ENCODE data around the gene ADH1C.

DNA sequence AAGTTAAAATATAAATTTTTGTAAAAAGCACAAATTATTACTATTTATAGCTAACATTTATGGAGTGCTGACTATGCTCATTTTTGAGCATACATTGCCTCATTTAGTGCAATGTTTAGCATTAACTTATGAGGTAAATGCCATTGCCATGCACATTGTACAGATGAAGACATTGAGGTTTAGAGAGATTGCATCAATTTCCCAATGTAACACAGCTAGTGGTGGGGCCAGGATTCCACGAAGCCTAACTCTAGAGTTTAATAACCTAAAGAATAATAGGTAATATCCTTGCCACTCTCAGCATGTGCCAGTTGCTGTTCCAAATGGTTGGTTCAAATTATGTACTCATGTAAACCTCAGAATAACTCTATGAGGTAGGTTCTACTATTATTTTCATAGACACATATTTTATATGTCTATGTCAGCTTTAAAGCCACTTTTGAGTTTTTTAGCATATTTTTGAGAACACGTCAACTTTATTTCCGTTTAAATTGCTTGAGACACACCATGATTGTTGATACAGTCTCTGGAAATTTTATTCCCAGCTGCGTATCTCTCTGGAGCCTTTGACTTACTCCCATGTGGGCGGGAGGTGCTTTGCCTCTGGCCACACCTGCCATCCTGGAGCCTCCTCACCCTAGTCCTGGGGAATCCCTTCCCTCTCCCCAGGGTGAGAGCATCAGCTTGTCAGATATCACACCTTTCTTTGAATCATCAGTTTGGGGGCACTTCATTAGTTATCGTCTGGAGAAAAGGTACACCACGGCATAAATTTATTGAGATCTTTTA, 51.0 kb downstream of the ADH1C start:
- TF ChIP-seq, protein P1, sequence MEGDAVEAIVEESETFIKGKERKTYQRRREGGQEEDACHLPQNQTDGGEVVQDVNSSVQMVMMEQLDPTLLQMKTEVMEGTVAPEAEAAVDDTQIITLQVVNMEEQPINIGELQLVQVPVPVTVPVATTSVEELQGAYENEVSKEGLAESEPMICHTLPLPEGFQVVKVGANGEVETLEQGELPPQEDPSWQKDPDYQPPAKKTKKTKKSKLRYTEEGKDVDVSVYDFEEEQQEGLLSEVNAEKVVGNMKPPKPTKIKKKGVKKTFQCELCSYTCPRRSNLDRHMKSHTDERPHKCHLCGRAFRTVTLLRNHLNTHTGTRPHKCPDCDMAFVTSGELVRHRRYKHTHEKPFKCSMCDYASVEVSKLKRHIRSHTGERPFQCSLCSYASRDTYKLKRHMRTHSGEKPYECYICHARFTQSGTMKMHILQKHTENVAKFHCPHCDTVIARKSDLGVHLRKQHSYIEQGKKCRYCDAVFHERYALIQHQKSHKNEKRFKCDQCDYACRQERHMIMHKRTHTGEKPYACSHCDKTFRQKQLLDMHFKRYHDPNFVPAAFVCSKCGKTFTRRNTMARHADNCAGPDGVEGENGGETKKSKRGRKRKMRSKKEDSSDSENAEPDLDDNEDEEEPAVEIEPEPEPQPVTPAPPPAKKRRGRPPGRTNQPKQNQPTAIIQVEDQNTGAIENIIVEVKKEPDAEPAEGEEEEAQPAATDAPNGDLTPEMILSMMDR (IDR thresholded peaks at IDR 0.05 in 2 of 3, conservative IDR thresholded peaks at IDR 0.05 in 1 of 3; ENCODE audit: insufficient read depth in 2 of 3, low read depth in 1 of 3, low read length in 3 of 3): no peak
- TF ChIP-seq, protein P2, sequence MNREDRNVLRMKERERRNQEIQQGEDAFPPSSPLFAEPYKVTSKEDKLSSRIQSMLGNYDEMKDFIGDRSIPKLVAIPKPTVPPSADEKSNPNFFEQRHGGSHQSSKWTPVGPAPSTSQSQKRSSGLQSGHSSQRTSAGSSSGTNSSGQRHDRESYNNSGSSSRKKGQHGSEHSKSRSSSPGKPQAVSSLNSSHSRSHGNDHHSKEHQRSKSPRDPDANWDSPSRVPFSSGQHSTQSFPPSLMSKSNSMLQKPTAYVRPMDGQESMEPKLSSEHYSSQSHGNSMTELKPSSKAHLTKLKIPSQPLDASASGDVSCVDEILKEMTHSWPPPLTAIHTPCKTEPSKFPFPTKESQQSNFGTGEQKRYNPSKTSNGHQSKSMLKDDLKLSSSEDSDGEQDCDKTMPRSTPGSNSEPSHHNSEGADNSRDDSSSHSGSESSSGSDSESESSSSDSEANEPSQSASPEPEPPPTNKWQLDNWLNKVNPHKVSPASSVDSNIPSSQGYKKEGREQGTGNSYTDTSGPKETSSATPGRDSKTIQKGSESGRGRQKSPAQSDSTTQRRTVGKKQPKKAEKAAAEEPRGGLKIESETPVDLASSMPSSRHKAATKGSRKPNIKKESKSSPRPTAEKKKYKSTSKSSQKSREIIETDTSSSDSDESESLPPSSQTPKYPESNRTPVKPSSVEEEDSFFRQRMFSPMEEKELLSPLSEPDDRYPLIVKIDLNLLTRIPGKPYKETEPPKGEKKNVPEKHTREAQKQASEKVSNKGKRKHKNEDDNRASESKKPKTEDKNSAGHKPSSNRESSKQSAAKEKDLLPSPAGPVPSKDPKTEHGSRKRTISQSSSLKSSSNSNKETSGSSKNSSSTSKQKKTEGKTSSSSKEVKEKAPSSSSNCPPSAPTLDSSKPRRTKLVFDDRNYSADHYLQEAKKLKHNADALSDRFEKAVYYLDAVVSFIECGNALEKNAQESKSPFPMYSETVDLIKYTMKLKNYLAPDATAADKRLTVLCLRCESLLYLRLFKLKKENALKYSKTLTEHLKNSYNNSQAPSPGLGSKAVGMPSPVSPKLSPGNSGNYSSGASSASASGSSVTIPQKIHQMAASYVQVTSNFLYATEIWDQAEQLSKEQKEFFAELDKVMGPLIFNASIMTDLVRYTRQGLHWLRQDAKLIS (CRISPR knock-in tag; IDR thresholded peaks at IDR 0.05): no peak
